HG03097 (cell line): Measurements from ENCODE around the gene ZNF536.
"Not testable (repeated sequence)": the region's sequence is repeated elsewhere in the genome, so short reads cannot be mapped to it uniquely, and the experiment has no call there.

Experiments used
- ATAC-seq: cut with Tn5 transposase; IDR thresholded peaks from one replicate; pipeline ENCODE4 v1.9.1; 2021; ENCODE audit not compliant: unreplicated experiment, low FRiP score

Gene ZNF536

GRCh38 chr19:30471441-30471840 lies 99.3 kb downstream of the ZNF536 start:
- ATAC-seq = no peak

GRCh38 chr19:30473334-30473867 lies 101.2 kb downstream of the ZNF536 start:
- no peak for ATAC-seq

DNA sequence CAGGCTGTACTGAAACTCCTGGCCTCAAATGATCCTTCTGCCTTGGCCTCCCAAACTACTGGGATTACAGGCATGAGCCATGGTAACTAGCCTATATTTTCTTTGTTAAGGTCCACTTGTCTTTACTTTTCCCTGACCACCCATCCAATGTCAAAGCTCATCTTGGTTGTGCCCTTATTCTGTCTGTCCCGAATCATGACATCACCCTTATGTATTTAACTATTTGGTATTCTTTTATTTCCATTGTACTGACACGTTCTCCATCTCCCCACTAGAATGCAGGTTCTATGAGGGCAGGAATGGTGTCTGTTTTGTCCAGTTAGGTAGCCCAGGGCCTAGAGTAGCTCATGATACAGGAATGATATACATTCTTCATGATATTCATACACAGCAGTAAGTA lies 104.8 kb downstream of the ZNF536 start:
- no peak for ATAC-seq

DNA sequence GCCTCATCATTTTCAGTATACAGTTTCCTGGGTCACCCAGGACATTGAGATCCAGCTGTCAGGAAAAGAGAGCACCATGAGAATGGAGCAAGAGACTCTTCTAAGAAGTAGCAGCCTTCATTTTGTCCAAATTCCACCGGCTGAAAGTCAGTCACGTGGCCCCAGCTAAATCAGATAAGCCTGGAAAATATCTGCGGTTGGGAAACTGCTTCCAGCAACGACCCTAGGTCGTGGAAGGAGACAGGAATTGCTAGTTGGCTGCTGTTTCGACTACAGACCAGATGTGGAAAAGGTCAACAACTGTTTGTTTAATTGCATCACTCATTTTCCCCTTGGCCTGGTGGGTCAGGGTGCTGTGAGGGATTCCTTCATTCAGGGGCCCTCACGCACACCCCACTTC lies 107.0 kb downstream of the ZNF536 start:
- ATAC-seq = no peak

GRCh38 chr19:30480097-30480496 lies 107.9 kb downstream of the ZNF536 start:
- ATAC-seq = no peak

GRCh38 chr19:30481063-30481462 lies 108.9 kb downstream of the ZNF536 start:
- ATAC-seq = no peak

GRCh38 chr19:30481823-30482222 lies 109.6 kb downstream of the ZNF536 start:
- ATAC-seq = no peak

DNA sequence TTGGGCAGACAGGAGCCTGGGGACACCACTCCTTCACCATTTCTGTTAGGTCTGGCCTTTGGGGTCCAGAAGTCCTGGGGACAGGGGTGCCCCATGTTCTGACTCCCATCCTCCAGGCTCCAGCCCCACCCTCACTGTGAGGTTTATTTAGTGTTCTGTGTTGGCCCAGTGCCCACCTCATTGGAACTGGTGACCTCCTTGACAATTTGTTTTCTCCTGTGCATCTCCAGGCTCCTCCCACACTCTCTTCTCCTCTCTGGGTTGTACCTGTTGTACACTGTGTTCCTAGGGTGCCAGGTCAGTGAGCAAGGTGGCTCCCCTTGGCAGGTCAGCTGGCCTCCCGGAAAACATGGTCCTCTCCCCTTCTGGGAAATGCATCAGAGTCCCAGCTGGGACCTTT lies 110.8 kb downstream of the ZNF536 start:
- ATAC-seq = no peak

GRCh38 chr19:30486250-30486649 lies 114.1 kb downstream of the ZNF536 start:
- ATAC-seq = not testable (repeated sequence)

DNA sequence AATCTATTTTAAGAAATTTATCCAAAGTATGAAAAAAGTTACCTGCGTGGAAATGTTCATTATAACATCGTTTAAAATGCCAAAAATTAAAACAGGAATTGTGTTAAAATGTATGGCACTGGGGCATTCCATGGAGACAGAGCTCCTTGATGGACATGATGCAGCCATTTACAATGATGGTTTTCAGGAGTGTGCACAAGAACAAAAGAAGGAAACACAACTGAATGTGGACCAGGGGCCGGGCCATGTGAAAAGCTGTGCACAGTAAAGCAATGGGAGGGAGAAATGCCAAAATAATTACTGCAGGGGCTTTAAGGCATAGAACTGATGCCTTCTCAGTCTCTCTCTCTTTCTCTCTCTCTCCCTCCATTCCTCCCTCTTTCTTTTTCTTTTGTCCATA lies 115.0 kb downstream of the ZNF536 start:
- ATAC-seq = no peak

DNA sequence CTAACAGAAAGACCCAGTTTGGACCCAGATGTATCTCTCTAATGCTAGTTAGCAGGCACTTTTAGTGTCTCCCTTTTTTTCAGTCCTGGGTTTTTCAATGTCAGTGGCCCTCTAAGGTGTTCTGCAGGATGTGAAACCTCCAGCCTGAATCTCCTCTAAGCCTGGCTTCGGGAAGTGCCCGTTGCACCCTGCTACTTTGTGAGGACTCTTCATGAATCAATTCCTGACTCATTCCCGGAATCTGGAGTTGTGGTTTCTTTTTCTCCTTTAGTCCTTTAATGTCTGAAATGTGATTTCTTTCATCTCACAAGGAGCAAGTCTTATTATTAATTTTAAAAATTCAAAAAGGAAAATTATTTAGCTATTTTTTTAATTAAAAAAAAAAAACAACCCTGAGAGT lies 116.0 kb downstream of the ZNF536 start:
- no peak for ATAC-seq

- ATAC-seq = no peak
These were observed 118.6 kb downstream of the ZNF536 start for GRCh38 chr19:30490760-30491159.

GRCh38 chr19:30492586-30493270 lies 120.5 kb downstream of the ZNF536 start:
- ATAC-seq = no peak

DNA sequence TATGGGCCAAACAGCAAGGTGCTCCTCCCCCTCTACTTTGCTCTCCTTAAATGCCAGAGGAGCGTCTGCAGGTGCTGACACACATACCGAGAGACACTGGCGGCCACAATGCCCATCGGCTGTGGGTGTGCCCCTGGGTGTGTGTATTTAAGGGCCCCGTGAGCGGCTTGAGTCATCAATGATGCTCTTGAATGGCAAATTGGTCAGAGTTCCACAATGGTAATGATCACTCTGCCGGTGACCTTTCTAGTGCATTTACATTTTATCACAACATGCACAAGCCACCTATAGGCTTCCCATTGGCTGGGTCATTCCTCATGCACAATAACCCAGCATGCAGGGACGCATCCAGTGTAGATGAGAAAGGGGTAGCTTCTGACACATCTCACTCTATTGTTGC lies 124.8 kb downstream of the ZNF536 start:
- ATAC-seq = no peak

DNA sequence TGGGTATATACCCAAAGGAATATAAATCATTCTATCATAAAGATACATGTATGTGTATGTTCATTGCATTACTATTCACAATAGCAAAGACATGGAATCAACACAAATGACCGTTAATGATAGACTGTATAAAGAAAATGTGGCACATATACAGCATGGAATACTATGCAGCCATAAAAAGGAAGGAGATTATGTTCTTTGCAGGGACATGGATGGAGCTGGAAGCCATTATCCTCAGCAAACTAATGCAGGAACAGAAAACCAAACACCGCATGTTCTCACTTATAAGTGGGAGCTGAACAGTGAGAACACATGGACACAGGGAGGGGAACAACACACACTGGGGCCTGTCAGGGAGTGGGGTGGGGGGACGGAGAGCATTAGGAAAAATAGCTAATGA lies 125.9 kb downstream of the ZNF536 start:
- ATAC-seq = not testable (repeated sequence)

DNA sequence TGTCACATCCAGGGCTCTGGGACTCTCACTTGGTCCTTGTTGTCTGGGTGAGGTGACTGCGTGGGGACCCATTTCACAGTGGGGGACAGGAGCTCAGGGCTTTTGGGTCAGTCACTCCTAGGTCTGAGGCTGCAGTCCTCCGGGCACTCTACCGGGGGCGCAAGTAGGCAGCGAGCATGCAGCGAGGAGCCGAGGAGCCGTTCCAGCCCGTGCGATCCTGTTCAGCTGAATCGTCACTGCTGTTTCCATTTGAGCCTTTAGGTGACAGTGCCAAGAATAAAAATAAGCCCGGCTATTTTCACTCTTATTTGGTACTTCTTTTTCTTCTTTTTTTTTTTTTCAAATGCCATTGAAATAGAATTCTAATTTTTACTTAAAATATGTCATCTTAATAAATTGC lies 126.5 kb downstream of the ZNF536 start:
- no peak for ATAC-seq

DNA sequence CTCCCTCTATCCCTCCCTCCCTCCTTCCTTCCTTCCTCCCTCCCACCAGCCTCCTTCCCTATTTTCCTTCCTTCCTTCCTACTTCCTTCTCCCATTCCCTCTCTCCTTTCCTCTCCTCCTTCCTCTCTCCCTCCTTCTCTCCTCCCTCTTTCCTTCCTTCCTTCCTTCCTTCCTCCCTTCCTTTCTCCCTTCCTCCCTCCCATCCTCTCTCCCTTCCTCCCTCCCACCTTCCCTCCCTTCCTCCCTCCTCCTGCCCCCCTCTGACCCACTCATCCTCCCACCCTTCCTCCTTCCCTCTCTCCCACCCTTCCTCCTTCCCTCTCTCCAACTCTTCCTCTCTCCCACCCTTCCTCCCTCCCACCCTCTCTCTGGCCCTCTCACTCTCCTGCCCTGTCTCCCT lies 132.1 kb downstream of the ZNF536 start:
- no peak for ATAC-seq

- ATAC-seq = no peak
These were observed 140.2 kb downstream of the ZNF536 start for GRCh38 chr19:30512176-30513081.

DNA sequence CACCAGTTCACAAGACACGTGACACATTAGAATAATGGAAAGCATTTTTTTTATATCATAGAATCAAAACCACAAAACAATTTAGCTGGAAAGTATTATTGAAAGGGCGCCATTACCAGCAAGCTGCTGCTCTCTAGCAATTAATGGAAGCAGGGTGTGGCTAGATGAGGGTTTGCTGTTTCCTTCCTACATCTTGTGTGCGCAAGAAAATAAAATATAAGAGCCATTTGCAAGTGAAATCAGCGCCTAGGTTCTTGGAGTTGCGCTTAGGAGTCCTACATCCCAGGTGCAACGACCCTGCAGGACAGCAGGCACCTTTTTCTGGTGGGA lies 140.9 kb downstream of the ZNF536 start:
- no peak for ATAC-seq

DNA sequence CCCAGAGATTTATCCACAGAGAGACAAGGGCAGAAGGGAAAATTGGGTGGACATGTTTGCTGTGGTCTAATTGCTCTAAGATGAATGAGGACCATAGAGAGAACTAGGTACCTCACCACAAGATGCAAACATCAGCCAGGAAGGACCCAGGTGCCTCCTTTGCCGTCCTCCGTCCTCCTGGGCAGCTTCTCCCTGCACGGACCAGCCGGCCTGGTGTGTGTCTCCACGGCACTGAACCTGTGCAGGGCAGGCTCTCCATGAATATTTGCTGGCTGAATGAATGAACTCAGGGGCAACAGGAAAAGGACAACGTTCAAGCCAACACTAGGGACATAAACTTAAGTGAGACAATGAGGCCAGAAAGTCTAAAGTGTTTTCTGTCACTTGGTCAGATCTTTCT lies 143.9 kb downstream of the ZNF536 start:
- ATAC-seq = no peak

DNA sequence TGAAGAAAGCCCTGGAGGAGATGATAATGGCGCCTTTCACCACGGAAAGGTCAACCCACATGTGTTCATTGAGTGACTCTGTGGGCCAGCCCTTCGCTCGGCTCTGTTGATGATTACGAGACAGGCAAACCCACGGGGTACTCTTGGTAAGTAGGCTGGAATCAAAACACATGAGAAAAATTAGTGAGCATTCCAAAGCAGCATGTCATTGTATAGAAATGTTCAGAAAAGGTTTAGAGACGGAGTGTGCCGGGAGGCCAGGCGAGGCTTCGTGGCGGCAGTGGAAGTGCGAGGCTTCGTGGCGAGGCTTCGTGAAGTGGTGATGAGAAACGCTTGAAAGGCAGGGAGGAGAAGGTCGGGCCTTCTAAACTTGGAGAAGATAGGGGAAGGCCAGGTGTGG lies 144.3 kb downstream of the ZNF536 start:
- no peak for ATAC-seq
